Measurements from ENCODE around the gene GNPTG.

DNA sequence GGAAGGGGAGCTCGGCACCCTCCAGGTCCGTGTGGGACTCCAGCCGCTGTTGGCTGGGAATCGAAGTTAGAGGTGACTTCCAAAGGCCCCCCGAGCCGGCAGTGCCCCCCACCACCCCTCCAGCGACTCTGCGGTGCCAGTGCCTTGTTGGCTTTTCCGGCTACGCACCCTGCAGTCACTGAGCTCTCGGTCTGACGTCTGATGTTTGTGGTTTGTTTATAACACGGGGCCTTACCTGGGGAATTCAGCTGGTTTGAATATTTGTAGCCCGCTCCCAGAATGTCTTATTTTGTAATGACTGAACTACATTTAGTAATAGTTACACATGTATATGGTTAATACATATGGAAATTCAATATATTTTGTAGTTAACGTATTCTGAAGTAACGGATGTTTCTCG, 25.3 kb upstream of the GNPTG start:
- TF ChIP-seq, protein P1, sequence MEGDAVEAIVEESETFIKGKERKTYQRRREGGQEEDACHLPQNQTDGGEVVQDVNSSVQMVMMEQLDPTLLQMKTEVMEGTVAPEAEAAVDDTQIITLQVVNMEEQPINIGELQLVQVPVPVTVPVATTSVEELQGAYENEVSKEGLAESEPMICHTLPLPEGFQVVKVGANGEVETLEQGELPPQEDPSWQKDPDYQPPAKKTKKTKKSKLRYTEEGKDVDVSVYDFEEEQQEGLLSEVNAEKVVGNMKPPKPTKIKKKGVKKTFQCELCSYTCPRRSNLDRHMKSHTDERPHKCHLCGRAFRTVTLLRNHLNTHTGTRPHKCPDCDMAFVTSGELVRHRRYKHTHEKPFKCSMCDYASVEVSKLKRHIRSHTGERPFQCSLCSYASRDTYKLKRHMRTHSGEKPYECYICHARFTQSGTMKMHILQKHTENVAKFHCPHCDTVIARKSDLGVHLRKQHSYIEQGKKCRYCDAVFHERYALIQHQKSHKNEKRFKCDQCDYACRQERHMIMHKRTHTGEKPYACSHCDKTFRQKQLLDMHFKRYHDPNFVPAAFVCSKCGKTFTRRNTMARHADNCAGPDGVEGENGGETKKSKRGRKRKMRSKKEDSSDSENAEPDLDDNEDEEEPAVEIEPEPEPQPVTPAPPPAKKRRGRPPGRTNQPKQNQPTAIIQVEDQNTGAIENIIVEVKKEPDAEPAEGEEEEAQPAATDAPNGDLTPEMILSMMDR (IDR thresholded peaks at IDR 0.05; ENCODE audit: low read depth, low read length), result no peak
- TF ChIP-seq POLR2A (IDR thresholded peaks at IDR 0.05; ENCODE audit: extremely low read depth, insufficient read length), result no peak
- TF ChIP-seq, protein P2, sequence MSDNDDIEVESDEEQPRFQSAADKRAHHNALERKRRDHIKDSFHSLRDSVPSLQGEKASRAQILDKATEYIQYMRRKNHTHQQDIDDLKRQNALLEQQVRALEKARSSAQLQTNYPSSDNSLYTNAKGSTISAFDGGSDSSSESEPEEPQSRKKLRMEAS (IDR thresholded peaks at IDR 0.05; ENCODE audit: low read depth, low read length), result no peak
